SK-N-SH treated with all-trans-retinoic acid at 6 μM for 48 hours (cell line): ENCODE data around the gene CPNE5.

ENCODE experiments used
- ARNTL ChIP-seq: fragments of 450-650 bp; formaldehyde crosslinking; IDR thresholded peaks from 2 replicates; pipeline ENCODE4 v1.5.0; 2020; ENCODE audit warnings: low read depth, mild to moderate bottlenecking, moderate library complexity, borderline replicate concordance
- CSDC2 ChIP-seq: fragments of 250-450 bp; sonication (Bioruptor Pico); IDR thresholded peaks from 2 replicates; pipeline ENCODE4 v1.5.0; 2020; ENCODE audit warnings: mild to moderate bottlenecking, moderate library complexity
- ISL1 ChIP-seq: fragments of 250-450 bp; sonication (Bioruptor Pico); IDR thresholded peaks from 2 replicates; pipeline ENCODE4 v2.1.2; 2022; ENCODE audit warnings: mild to moderate bottlenecking, moderate library complexity
- OSR1 ChIP-seq: fragments of 250-450 bp; sonication (Bioruptor Pico); IDR thresholded peaks from 2 replicates; pipeline ENCODE4 v1.8.0; 2022; ENCODE audit warnings: moderate library complexity, mild to moderate bottlenecking, inconsistent platforms
- TCF4 ChIP-seq: fragments of 250-450 bp; sonication (Bioruptor Pico); IDR thresholded peaks from 2 replicates; pipeline ENCODE4 v1.8.0; 2021; ENCODE audit warnings: mild to moderate bottlenecking, moderate library complexity, borderline replicate concordance
- ZFP30 ChIP-seq: fragments of 450-650 bp; formaldehyde crosslinking; IDR thresholded peaks from 2 replicates; pipeline ENCODE4 v1.5.0; 2022; ENCODE audit warnings: mild to moderate bottlenecking, moderate library complexity
- ZNF8 ChIP-seq: fragments of 450-650 bp; formaldehyde crosslinking; IDR thresholded peaks from 2 replicates; pipeline ENCODE4 v1.5.0; 2020; ENCODE audit warnings: mild to moderate bottlenecking, moderate library complexity
- TF ChIP-seq, protein P1 (sequence below): fragments of 250-450 bp; sonication (Bioruptor Pico); IDR thresholded peaks from 2 replicates; pipeline ENCODE4 v1.8.0; 2020; ENCODE audit warnings: mild to moderate bottlenecking, moderate library complexity, borderline replicate concordance

DNA sequence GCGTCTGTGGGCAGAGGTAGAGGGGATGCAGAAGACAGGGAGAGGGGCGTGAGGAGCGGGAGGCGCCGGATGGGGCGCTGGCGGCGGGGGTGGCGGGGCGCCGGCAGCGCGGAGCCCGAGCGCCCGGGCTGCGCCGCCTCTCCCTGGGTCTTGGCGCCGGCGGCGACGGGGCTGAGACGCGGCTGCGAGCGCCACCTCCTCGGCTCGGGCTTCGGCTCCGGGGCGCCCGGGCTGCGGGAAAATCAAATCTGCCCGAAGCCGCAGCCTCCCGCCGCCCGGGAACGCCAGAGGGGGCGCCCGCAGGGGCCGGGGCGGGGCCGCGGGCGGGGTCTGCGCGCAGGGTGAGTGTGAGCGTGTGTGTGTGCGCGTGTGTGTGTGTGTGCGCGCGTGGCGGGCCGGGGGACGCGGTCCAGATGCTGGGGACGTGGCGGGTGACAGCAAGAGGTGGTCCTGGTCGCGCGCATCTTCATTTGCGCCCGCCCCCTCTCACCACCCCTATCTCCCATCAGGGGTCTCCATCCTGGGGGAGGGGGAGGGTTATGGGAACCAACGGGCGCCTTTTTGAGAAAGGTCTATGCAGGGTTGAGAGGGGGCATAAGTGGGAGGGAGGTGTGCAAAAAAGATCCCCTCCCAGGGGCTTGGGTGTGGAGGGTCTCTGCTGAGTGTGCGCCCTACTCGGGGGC, 646 bp upstream of the CPNE5 start:
- TF ChIP-seq, protein P1, sequence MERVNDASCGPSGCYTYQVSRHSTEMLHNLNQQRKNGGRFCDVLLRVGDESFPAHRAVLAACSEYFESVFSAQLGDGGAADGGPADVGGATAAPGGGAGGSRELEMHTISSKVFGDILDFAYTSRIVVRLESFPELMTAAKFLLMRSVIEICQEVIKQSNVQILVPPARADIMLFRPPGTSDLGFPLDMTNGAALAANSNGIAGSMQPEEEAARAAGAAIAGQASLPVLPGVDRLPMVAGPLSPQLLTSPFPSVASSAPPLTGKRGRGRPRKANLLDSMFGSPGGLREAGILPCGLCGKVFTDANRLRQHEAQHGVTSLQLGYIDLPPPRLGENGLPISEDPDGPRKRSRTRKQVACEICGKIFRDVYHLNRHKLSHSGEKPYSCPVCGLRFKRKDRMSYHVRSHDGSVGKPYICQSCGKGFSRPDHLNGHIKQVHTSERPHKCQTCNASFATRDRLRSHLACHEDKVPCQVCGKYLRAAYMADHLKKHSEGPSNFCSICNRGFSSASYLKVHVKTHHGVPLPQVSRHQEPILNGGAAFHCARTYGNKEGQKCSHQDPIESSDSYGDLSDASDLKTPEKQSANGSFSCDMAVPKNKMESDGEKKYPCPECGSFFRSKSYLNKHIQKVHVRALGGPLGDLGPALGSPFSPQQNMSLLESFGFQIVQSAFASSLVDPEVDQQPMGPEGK, result no peak
- TF ChIP-seq CSDC2 (no peak), ZNF8 (no peak), TCF4 (CRISPR knock-in tag) (no peak), ZFP30 (no peak), ISL1 (CRISPR knock-in tag) (no peak), ARNTL (CRISPR knock-in tag) (no peak), OSR1 (CRISPR knock-in tag) (no peak)
